Measurements from ENCODE around the gene FKBP1A. TPM values are rescaled to one million over a fixed set of nuclear protein-coding genes. Genes with fewer than 3 reads are reported as not detected.
A peak's percentile ranks its signal among the peaks of the same experiment; 100 is the strongest.

The FKBP1A gene
- total and polyA plus RNA-seq, 7 donors: 71.7 to 515 (median 118) TPM

GRCh38 chr20:1331101-1331500 lies 61.8 kb downstream of the FKBP1A start:
- no peaks in the 10 kb centered on the region for H3K36me3 ChIP-seq
- H3K27ac ChIP-seq: peak overlapping the region in 3 of 4 donors; percentile 20 to 98 (median 98)
- 92 to 96% methylated on average over 2 of the region's 2 CpGs for WGBS, 2 donors
- no peaks in the 10 kb centered on the region for H3K27me3 ChIP-seq
- DNase-seq: no peak
- intact Hi-C loops (cut with DNase I): no loop called here
- peaks cover 0 to 42% (median 36%) of the 10 kb centered on the region in 4 donors for H3K4me1 ChIP-seq
- H3K4me3 ChIP-seq: no peak overlapping the region
- no peaks in the 10 kb centered on the region for H3K9me3 ChIP-seq
- TF ChIP-seq CTCF (IDR thresholded peaks at IDR 0.05): no peak
- TF ChIP-seq EP300 (IDR thresholded peaks at IDR 0.05): no peak
- TF ChIP-seq POLR2A (IDR thresholded peaks at IDR 0.05): no peak
- TF ChIP-seq POLR2AphosphoS5 (IDR thresholded peaks at IDR 0.05): no peak

DNA sequence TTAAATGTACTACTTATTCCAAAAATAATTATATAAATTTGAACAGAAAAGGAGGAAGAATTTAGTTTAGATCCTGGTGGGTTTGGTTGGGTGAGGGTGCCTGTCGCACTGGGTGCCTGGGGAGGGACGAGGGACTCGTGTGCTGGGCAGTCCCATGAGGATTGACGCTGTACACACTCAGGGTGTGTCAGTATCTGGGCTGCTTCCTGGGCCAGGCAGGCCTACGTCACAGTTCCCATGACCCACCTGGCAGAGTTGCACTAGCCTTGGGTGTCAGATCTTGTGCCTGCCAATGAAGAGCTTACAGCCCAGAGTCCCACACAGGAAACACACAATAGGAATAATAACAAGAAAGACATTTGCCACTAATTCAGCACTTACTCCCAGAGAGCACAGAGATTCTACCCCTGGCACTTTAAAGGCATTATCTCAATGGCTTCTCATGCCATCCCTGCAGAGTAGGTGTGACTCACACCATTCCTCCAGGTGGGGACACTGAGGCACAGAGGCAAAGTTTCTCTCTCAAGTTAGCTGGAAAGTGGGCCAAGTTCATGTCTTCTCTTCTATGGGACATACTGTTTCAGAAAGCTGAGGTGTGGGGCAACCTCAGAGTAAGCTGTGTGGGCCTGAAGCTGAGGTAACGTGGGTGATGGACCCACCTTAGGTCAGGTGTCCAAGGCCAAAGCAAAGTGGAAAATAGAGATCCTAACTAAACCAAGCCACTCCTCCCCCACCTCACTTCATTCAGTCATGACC lies 62.6 kb downstream of the FKBP1A start:
- Histone ChIP-seq H3K27ac (peak overlapping the region; percentile 20 to 99 (median 98)), H3K4me3 (no peak overlapping the region), H3K4me1 (peaks cover 0 to 44% (median 39%) of the 10 kb centered on the region in 4 donors), H3K36me3 (no peaks in the 10 kb centered on the region), H3K27me3 (no peaks in the 10 kb centered on the region), H3K9me3 (no peaks in the 10 kb centered on the region)
- intact Hi-C loops (cut with DNase I): no loop called here
- peak; percentile 84 for DNase-seq
- peak in 1 of 2 donors; percentile 18 for TF ChIP-seq POLR2A (IDR thresholded peaks at IDR 0.05)
- no peak for TF ChIP-seq CTCF (IDR thresholded peaks at IDR 0.05)
- TF ChIP-seq EP300 (IDR thresholded peaks at IDR 0.05): no peak
- peak in 1 of 4 donors; percentile 21 for TF ChIP-seq POLR2AphosphoS5 (IDR thresholded peaks at IDR 0.05)
- 24 to 47% methylated on average over 6 of the region's 6 CpGs for WGBS, 2 donors

GRCh38 chr20:1328680-1329330 lies 64.0 kb downstream of the FKBP1A start, which contains the start of gene SDCBP2:
Gene SDCBP2 (minus strand): TSS chr20:1329139. CDS start chr20:1320416, 8,723 bp downstream.
- H3K4me3 ChIP-seq: peak within 1 kb of the TSS in 1 of 4 donors; percentile 4
- peaks cover 0 to 51% (median 49%) of the 10 kb centered on the region in 4 donors for H3K4me1 ChIP-seq
- intact Hi-C loops (cut with DNase I): no loop called here
- no peaks in the 10 kb centered on the region for H3K36me3 ChIP-seq
- TF ChIP-seq POLR2AphosphoS5 (IDR thresholded peaks at IDR 0.05): peak in 1 of 4 donors; percentile 53
- no peak for TF ChIP-seq EP300 (IDR thresholded peaks at IDR 0.05)
- peak in 1 of 2 donors; percentile 80 for TF ChIP-seq POLR2A (IDR thresholded peaks at IDR 0.05)
- TF ChIP-seq CTCF (IDR thresholded peaks at IDR 0.05): no peak
- no peaks in the 10 kb centered on the region for H3K9me3 ChIP-seq
- peak within 1 kb of the TSS; percentile 97 to 99 (median 98) for H3K27ac ChIP-seq
- 24 to 66% methylated on average over 8 of the region's 8 CpGs for WGBS, 2 donors
- DNase-seq: peak; percentile 49
- H3K27me3 ChIP-seq: no peaks in the 10 kb centered on the region

DNA sequence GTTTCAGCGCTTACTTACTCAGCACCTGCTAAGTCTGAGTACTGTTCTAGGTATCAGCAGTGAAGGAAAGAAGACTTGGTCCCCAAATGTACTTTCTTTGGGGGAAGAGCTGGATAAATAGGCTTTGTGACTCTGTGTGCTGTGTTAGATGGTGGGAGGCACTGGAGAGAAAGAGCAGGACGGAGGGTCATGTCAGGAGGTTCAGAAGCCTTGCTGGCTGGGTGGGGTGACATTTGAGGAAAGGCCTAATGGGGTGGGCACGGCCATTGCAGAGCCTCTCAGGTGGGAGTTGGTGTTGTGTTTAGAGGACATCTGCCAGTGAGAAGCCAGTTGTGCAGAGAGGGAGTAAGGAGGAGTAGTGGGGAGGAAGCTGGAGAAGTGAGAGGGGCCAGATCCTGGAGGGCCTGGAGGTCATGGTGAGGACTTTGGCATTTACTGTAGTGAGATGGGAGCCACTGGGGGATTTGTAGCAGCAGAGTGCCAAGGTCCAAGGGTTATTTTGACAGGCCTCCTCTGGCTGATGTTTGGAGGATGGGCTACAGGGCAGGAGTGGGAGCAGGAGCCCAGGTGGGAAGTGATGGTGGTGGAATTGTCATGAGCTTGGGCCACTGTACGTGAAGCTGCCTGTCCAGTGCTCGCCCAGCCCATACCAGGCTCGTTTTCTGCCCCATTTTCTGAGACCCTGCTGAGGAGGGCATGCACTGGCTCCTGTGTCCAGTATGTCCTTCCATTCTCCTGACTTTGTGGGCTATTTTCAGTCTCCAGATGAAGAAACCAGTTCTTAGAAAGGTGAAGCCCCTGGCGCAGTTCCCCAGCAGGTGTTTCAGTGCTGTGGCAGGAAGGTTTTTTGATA lies 64.8 kb downstream of the FKBP1A start:
- peak overlapping the region; percentile 97 to 99 (median 98) for H3K27ac ChIP-seq

More for the DNA sequence above, 64.8 kb downstream of the FKBP1A start:
- Histone ChIP-seq H3K36me3 (no peaks in the 10 kb centered on the region), H3K27me3 (no peaks in the 10 kb centered on the region), H3K4me1 (peaks cover 0 to 51% (median 49%) of the 10 kb centered on the region in 4 donors), H3K9me3 (no peaks in the 10 kb centered on the region), H3K4me3 (peak overlapping the region in 1 of 4 donors; percentile 4)
- TF ChIP-seq POLR2AphosphoS5 (IDR thresholded peaks at IDR 0.05) (no peak), POLR2A (IDR thresholded peaks at IDR 0.05) (no peak), CTCF (IDR thresholded peaks at IDR 0.05) (no peak), EP300 (IDR thresholded peaks at IDR 0.05) (no peak)
- DNase-seq: peak; percentile 49
- intact Hi-C loops (cut with DNase I): loop anchor here (2.0 kb wide), 1 partner anchor 55 kb away; no protein-coding TSS in a partner anchor
- 70 to 86% methylated on average over 7 of the region's 7 CpGs for WGBS, 2 donors

All from sigmoid colon (tissue), 7 donors.